SK-N-SH (cell line): Measurements from ENCODE around the gene LRRC57.

Source experiments
- CTCF ChIP-seq: fragments of 200-600 bp; sonication (generic); IDR thresholded peaks from 2 replicates; pipeline ENCODE4 v1.6.1; 2017; ENCODE audit warnings: antibody characterized with exemption, mild to moderate bottlenecking, moderate library complexity
- EP300 ChIP-seq, 2 experiments: IDR thresholded peaks; 2 replicates each; pipeline versions ENCODE4 v1.4.0 to v1.6.1; 2012; ENCODE audit warnings: borderline replicate concordance in 1 of 2, low read depth in 1 of 2, low read length in 1 of 2
- MAX ChIP-seq: IDR thresholded peaks from 2 replicates; pipeline ENCODE4 v1.4.0; 2012; ENCODE audit warnings: low read depth
- POLR2AphosphoS5 ChIP-seq: IDR thresholded peaks from 2 replicates; pipeline ENCODE4 v1.6.1; 2012; ENCODE audit warnings: low read depth, low read length

GRCh38 chr15:42594095-42594494, 45.5 kb upstream of the LRRC57 start:
- TF ChIP-seq CTCF = no peak
- no peak for TF ChIP-seq MAX
- TF ChIP-seq EP300 (IDR thresholded peaks at IDR 0.05; ENCODE audit: borderline replicate concordance in 1 of 2, low read depth in 1 of 2, low read length in 1 of 2) = no peak
- TF ChIP-seq POLR2AphosphoS5 = no peak
